Astrocyte (in vitro differentiated cells and primary cell): ENCODE data around the gene ETS1. TPM values are rescaled to one million over a fixed set of nuclear protein-coding genes. Genes with fewer than 3 reads are reported as not detected.

Source experiments
- DNase-seq: peaks from one replicate; pipeline ENCODE4 v3.0.0-alpha.2; 2010; ENCODE audit warnings: low read depth
- FAIRE-seq: peaks from 2 replicates; lab custom pipeline; 2011; peaks lifted over from hg19 to GRCh38; lab: Jason Lieb, UNC
- H2AFZ ChIP-seq: 2 replicates; pipeline ENCODE4 v1.6.0; 2012; ENCODE audit warnings: low read depth, low read length, inconsistent platforms
- H3K27ac ChIP-seq: 2 replicates; pipeline ENCODE4 v1.5.1; 2011; ENCODE audit warnings: low read depth, low read length, inconsistent platforms
- H3K27me3 ChIP-seq: 2 replicates; pipeline ENCODE4 v1.6.0; 2011; ENCODE audit warnings: low read length, inconsistent platforms; ENCODE audit not compliant: insufficient read depth
- H3K36me3 ChIP-seq: 2 replicates; pipeline ENCODE4 v1.5.1; 2011; ENCODE audit warnings: low read length, inconsistent platforms; ENCODE audit not compliant: insufficient read depth
- H3K4me1 ChIP-seq: 2 replicates; pipeline ENCODE4 v1.5.1; 2011; ENCODE audit warnings: low read length, inconsistent platforms; ENCODE audit not compliant: insufficient read depth
- H3K4me2 ChIP-seq: 2 replicates; pipeline ENCODE4 v1.6.0; 2012; ENCODE audit warnings: low read length, inconsistent platforms
- H3K4me3 ChIP-seq: 2 replicates; pipeline ENCODE4 v1.5.1; 2011; ENCODE audit warnings: low read depth, mild to moderate bottlenecking, low read length, inconsistent platforms; ENCODE audit not compliant: insufficient read depth
- H3K79me2 ChIP-seq: 2 replicates; pipeline ENCODE4 v1.6.0; 2012; ENCODE audit warnings: mild to moderate bottlenecking, low read length, inconsistent platforms; ENCODE audit not compliant: insufficient read depth
- H3K9ac ChIP-seq: 2 replicates; pipeline ENCODE4 v1.6.0; 2012; ENCODE audit warnings: mild to moderate bottlenecking, low read length, inconsistent platforms
- H3K9me3 ChIP-seq: 2 replicates; pipeline ENCODE4 v1.5.1; 2012; ENCODE audit warnings: low read depth, mild to moderate bottlenecking, low read length, inconsistent platforms; ENCODE audit not compliant: insufficient read depth
- H4K20me1 ChIP-seq: 2 replicates; pipeline ENCODE4 v1.6.0; 2012; ENCODE audit warnings: low read length, inconsistent platforms; ENCODE audit not compliant: insufficient read depth
- H3K27ac Mint-ChIP-seq: one replicate; pipeline ENCODE4 v1.8.0; 2021; ENCODE audit warnings: mild to moderate bottlenecking, mixed read lengths; ENCODE audit not compliant: unreplicated experiment
- H3K27me3 Mint-ChIP-seq: one replicate; pipeline ENCODE4 v1.8.0; 2021; ENCODE audit warnings: low read depth, mixed read lengths; ENCODE audit not compliant: unreplicated experiment
- H3K36me3 Mint-ChIP-seq: one replicate; pipeline ENCODE4 v1.8.0; 2021; ENCODE audit warnings: low read depth, mixed read lengths; ENCODE audit not compliant: unreplicated experiment
- H3K4me1 Mint-ChIP-seq: one replicate; pipeline ENCODE4 v1.8.0; 2021; ENCODE audit warnings: low read depth, mixed read lengths; ENCODE audit not compliant: unreplicated experiment
- H3K4me3 Mint-ChIP-seq: one replicate; pipeline ENCODE4 v1.8.0; 2021; ENCODE audit warnings: mild to moderate bottlenecking, moderate library complexity, mixed read lengths; ENCODE audit not compliant: unreplicated experiment
- H3K9me3 Mint-ChIP-seq: one replicate; pipeline ENCODE4 v1.8.0; 2021; ENCODE audit warnings: mild to moderate bottlenecking, mixed read lengths; ENCODE audit not compliant: unreplicated experiment
- CTCF ChIP-seq: IDR thresholded peaks from 2 replicates; pipeline ENCODE4 v1.5.1; 2011; ENCODE audit warnings: low read depth, mild to moderate bottlenecking, inconsistent platforms, low read length, moderate library complexity; ENCODE audit not compliant: insufficient read depth
- EZH2 ChIP-seq: IDR thresholded peaks from 2 replicates; pipeline ENCODE4 v1.6.1; 2012; ENCODE audit warnings: mild to moderate bottlenecking, low read length, inconsistent platforms; ENCODE audit not compliant: insufficient read depth
- total RNA-seq: library from RNA; stranded (reverse); gene quantifications from 2 replicates; pipeline ENCODE4 v1.2.1, GENCODE V29; 2021

The ETS1 gene
- total RNA-seq, 1 donor from 2014 or later: 107 TPM

- no peaks in the 10 kb centered on the region for H3K27me3 Mint-ChIP-seq
- Histone ChIP-seq H3K36me3 (no peaks in the 10 kb centered on the region), H4K20me1 (no peaks in the 10 kb centered on the region), H3K27me3 (peaks cover 15% of the 10 kb centered on the region), H3K4me1 (peaks cover 8% of the 10 kb centered on the region), H2AFZ (no peak overlapping the region), H3K9ac (no peak overlapping the region), H3K79me2 (no peaks in the 10 kb centered on the region), H3K27ac (no peak overlapping the region), H3K4me2 (no peak overlapping the region), H3K9me3 (no peaks in the 10 kb centered on the region), H3K4me3 (no peak overlapping the region)
- FAIRE-seq (no peak), DNase-seq (no peak)
- H3K9me3 Mint-ChIP-seq: no peaks in the 10 kb centered on the region
- TF ChIP-seq EZH2 (no peak), CTCF (no peak)
- H3K36me3 Mint-ChIP-seq: no peaks in the 10 kb centered on the region
- peak overlapping the region; percentile 54 for H3K27ac Mint-ChIP-seq
- H3K4me3 Mint-ChIP-seq: peak overlapping the region; percentile 83
- H3K4me1 Mint-ChIP-seq: peaks cover 30% of the 10 kb centered on the region
These were observed 669 bp downstream of the ETS1 start for GRCh38 chr11:128586689-128587088.

GRCh38 chr11:128585498-128586238, 1.7 kb downstream of the ETS1 start:
- Mint-ChIP-seq H3K27me3 (no peaks in the 10 kb centered on the region), H3K4me1 (peaks cover 41% of the 10 kb centered on the region), H3K36me3 (no peaks in the 10 kb centered on the region), H3K4me3 (no peak overlapping the region), H3K9me3 (no peaks in the 10 kb centered on the region), H3K27ac (no peak overlapping the region)
- DNase-seq (no peak), FAIRE-seq (no peak)
- H3K27me3 ChIP-seq: peaks cover 15% of the 10 kb centered on the region
- H3K4me2 ChIP-seq: no peak overlapping the region
- H3K4me3 ChIP-seq: no peak overlapping the region
- H3K4me1 ChIP-seq: peaks cover 8% of the 10 kb centered on the region
- no peak overlapping the region for H3K9ac ChIP-seq
- no peaks in the 10 kb centered on the region for H3K9me3 ChIP-seq
- H4K20me1 ChIP-seq: no peaks in the 10 kb centered on the region
- no peak overlapping the region for H3K27ac ChIP-seq
- H2AFZ ChIP-seq: no peak overlapping the region
- H3K36me3 ChIP-seq: no peaks in the 10 kb centered on the region
- no peaks in the 10 kb centered on the region for H3K79me2 ChIP-seq
- no peak for TF ChIP-seq EZH2
- TF ChIP-seq CTCF: no peak

GRCh38 chr11:128584253-128584652, 3.1 kb downstream of the ETS1 start:
- Mint-ChIP-seq H3K4me1 (peaks cover 51% of the 10 kb centered on the region), H3K4me3 (no peak overlapping the region), H3K36me3 (no peaks in the 10 kb centered on the region), H3K9me3 (no peaks in the 10 kb centered on the region), H3K27me3 (no peaks in the 10 kb centered on the region), H3K27ac (peak overlapping the region; percentile 37)
- no peak overlapping the region for H3K4me2 ChIP-seq
- H3K4me1 ChIP-seq: peaks cover 8% of the 10 kb centered on the region
- peaks cover 15% of the 10 kb centered on the region for H3K27me3 ChIP-seq
- H3K9ac ChIP-seq: no peak overlapping the region
- TF ChIP-seq EZH2: no peak
- no peak for TF ChIP-seq CTCF
- no peaks in the 10 kb centered on the region for H4K20me1 ChIP-seq
- FAIRE-seq (no peak), DNase-seq (no peak)
- no peaks in the 10 kb centered on the region for H3K9me3 ChIP-seq
- H3K4me3 ChIP-seq: no peak overlapping the region
- H3K36me3 ChIP-seq: no peaks in the 10 kb centered on the region
- H2AFZ ChIP-seq: no peak overlapping the region
- H3K79me2 ChIP-seq: no peaks in the 10 kb centered on the region
- H3K27ac ChIP-seq: no peak overlapping the region
